Measurements from ENCODE around the gene LGALS4.
"Not testable (repeated sequence)": the region's sequence is repeated elsewhere in the genome, so short reads cannot be mapped to it uniquely, and the experiment has no call there.

The LGALS4 gene, protein sequence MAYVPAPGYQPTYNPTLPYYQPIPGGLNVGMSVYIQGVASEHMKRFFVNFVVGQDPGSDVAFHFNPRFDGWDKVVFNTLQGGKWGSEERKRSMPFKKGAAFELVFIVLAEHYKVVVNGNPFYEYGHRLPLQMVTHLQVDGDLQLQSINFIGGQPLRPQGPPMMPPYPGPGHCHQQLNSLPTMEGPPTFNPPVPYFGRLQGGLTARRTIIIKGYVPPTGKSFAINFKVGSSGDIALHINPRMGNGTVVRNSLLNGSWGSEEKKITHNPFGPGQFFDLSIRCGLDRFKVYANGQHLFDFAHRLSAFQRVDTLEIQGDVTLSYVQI

DNA sequence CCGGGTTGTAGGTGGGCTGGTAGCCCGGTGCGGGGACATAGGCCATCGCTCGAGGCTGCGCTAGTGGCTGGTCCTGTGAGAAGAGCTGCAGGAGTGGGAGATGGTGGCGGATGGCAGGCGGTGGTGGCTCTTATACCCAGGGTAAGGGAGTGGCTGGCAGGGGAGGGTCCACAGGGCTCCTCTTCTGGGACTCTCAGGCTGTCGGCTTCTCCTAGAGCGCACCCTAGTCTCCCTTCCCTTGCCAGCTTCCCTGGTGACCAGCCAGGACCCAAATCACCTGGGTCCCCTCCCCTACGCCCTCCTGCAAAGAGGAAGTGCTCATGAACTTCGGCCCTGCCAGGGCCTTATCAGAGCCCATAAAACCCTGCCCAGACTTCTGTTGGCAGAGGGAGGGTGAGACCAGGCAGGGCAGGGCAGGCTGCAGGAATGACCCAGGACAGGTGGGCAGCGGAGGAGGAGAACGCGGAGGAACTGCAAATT lies at the start of gene LGALS4:
Gene LGALS4, minus strand, starts transcription at position 105 of the 480 bp plus-strand sequence. Its CDS starts 59 bp downstream, at position 46.
- no peak for DNase-seq (ENCODE audit: low spot score)

DNA sequence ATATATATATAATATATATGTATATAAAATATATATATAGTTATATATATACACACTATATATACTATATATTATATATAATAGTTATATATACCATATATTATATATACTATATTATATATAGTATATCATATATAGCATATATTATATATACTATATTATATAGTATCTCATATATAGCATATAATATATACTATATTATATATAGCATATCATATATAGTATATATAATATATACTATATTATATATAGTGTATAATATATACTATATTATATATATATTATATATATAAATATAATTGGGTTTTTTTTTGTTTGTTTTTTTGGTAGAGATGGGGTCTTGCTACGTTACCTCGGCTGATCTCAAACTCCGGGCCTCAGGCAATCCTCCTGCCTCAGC lies 48.6 kb upstream of the LGALS4 start:
- no peak for DNase-seq (ENCODE audit: low spot score)

DNA sequence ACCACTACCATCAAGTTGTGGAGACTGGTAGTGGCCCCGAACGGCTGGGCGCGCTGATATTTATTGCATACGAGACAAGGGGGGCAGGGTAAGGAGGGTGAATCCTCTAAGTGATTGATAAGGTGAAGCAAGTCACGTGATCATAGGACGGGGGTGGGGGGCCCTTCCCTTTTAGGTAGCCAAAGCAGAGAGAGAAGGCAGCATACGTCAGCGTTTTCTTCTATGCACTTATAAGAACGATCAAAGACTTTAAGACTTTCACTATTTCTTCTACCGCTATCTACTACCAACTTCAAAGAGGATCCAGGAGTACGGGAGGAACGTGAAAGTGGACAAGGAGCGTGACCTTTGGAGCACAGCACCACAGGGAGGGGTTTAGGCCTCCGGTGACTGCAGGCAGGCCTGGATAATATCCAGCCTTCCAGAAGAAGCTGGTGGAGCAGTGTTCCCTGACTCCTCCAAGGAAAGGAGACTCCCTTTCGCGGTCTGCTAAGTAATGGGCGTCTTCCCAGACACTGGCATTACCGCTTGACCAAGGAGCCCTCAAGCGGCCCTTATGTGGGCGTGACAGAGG lies 47.0 kb upstream of the LGALS4 start:
- DNase-seq (ENCODE audit: low spot score) = peak; percentile 37

DNA sequence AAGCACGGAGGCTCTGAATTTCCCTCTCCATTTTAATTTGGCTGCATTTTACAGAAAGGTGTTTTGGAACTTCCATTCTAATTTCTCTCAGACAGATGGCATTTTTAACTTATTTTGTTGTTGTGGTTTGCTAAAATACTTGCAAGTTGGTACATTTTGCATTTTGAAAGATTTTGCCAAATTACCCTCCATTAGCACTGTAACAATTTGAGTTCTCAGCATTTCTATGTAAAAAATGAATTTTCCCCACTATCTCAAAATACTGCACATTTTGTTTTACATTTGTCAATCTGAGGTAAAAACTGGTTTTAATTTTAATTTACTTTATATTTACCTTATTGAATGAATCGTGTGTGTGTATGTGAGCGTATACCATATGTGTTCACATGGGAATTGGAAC lies 44.1 kb upstream of the LGALS4 start:
- DNase-seq (ENCODE audit: low spot score) = no peak

DNA sequence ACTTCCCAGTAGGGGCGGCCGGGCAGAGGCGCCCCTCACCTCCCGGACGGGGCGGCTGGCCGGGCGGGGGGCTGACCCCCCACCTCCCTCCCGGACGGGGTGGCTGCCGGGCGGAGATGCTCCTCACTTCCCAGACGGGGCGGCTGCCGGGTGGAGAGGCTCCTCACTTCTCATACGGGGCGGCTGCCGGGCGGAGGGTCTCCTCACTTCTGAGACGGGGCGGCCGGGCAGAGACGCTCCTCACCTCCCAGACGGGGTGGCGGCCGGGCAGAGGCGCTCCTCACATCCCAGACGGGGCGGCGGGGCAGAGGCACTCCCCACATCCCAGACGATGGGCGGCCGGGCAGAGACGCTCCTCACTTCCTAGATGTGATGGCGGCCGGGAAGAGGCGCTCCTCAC lies 43.0 kb upstream of the LGALS4 start:
- not testable (repeated sequence) for DNase-seq (ENCODE audit: low spot score)

DNA sequence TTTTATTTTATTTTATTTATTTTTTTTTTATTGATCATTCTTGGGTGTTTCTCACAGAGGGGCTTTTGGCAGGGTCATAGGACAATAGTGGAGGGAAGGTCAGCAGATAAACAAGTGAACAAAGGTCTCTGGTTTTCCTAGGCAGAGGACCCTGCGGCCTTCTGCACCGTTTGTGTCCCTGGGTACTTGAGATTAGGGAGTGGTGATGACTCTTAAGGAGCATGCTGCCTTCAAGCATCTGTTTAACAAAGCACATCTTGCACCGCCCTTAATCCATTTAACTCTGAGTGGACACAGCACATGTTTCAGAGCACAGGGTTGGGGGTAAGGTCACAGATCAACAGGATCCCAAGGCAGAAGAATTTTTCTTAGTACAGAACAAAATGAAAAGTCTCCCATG lies 42.2 kb upstream of the LGALS4 start:
- DNase-seq (ENCODE audit: low spot score) = not testable (repeated sequence)

DNA sequence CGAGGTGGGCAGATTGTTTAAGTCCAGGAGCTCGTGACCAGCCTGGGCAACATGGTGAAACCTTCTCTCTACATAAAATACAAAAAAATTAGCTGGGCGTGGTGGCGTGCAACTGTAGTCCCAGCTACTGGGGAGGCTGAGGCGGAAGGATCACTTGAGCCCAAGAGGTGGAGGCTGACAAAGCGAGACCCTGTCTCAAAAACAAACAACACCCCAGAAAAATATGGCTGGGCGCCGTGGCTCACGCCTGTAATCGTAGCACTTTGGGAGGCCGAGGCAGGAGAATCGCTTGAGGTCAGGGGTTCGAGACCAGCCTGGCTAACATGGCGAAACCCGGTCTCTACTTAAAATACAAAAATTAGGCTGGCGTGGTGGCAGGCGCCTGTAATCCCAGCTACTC lies 40.5 kb upstream of the LGALS4 start:
- DNase-seq (ENCODE audit: low spot score) = no peak

DNA sequence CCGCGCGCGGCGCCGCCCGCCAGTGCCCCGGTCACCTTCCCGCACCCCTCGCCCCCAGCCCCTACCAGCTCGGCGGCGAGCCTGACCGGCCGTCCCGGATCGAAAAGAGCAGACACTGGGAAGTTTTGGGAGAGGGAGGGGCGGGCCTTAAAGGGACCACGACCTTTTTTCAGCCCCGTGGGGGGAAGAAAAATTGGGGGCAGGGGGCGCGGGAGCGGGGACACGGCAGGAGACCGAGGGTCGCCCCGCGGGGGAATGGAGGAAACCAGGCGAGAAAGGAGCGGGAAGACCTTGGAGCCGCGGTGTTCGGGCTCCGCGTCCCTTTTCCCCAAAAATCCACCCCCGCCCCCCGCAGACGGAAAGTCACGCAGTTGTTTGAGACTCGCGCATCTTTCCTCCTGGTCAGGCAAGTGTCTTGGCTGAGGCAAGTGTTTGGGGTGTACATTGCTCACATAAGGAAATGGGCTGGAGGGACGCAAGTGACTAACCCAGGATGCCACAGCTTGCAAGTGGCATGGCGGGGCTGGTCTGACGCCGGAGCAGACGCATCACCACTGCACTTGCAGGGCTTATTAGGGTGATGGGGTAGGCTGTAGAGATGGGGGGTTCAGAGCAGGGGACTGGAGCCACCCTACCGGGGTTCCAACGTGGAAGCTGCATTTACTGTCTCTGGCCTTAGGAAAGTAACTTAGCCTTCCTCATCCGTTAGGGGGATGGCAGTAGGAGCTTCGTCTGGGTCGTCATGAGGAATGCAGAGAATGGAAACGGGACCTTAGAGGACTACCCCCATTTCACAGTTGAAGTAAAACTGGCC lies 39.7 kb upstream of the LGALS4 start:
- DNase-seq (ENCODE audit: low spot score) = peak; percentile 87

DNA sequence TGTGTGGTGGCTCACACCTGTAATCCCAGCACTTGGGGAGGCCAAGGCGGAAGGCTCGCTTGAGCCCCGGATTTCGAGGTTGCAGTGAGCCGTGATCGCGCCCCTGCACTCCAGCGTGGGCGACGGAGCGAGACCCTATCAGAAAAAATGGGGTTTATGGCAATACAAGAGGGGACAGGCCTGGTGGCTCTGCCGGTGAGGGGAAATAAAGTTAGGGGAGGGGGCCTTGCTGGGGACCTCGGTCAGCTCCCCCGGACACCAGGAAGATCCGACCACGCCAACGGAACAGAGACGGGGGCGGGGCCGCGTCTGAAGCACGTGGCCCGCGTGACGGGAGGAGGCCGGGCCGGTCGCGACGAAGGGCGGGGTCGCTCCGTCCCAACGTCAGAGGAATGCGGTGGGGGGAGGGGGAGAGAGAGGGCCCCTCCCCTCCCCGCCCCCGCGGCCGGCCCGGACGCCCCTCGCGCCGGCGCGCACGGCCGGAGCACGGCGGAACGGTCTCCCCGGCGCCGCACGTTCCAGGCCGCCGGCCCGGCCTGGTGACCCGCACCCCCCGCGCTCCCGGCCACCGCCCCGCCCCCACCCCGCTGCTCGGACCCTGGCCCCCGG lies 39.0 kb upstream of the LGALS4 start:
- DNase-seq (ENCODE audit: low spot score) = peak; percentile 91

DNA sequence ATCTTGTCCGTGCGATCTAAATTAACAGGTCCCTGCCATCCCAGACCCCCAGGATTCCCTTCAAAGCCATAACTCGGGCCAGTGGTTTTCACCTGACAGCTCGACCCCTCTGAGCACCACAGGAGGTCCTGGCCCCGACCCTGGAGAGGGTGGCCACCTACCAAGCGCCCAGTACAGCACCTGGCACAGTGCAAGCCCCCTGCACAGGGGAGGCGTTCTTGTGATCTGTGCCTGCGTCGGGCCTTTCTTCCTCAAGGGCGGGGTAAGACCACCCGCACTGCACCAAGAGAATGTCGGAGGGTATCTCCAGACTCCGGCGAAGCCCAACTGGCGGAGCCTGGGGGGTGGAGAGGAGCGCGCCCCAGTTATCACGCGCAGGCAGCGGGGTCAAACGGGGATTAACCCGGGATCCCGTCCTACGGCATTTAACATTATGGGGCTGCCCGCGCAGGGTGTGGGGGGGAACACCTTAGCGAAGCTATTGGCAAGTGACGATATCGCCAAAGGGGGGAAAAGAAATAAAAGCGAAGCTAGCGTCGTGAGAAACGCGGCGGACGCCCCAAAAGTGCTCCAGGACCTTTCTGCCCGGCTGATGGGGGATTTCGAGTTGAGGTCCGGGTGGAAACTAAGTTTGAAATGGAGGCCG lies 38.4 kb upstream of the LGALS4 start:
- no peak for DNase-seq (ENCODE audit: low spot score)

DNA sequence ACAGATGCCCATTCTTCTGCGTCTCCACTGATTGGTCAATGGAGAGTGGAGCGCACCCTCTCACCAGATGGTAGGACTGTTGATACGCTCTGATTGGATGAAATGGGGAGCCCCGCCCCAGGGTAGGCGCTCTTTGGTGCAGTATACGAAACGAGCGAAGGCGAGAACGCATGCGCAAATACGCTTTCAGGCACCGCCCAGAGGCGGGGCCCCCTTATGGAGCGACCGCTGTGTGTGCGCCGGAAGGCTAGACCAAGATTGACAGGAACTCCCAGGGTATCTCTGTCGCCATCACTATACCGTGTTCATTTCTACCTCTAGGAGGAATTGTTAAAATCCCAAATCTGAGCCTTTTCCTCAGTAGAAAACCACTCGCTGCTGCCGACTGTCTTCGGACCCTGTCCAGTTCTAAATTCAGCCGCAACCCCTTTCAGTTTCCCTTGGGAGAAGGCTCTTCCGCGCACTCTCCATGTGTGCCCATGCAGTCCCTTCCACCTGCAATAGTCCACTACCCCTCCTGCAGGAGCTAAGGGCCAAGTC lies 37.8 kb upstream of the LGALS4 start:
- peak; percentile 100 for DNase-seq (ENCODE audit: low spot score)

DNA sequence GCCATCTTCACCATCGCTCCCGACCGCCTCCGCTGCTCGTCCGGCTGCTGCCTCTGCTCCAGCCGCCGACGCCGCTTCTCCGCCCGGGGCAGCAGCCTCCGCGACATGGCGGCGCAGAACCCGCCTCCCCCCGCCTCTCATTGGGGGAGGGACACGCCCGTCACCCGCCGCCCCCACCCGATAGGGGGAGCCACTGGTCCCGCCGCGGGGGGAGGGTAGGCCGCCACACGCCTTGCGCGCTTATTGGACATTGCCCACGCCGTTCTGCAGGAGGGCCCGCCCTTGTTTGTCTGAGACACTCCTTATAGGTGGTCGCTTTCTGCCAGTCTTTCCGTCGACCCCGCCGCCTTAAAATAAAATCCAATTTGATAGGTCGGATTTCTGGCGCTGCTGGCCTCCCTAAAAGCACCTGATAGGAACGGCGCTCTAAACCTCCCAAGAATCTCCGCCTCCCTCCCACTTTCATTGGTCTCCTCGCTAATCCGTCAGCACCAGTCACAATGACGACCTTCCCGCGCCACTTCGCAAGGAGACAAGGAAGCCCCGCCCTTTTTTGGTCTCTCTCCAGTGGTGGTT lies 37.2 kb upstream of the LGALS4 start, which contains the start of gene HNRNPL:
Gene HNRNPL, minus strand, starts transcription at position 127 of the 576 bp plus-strand sequence. Its CDS starts 20 bp downstream, at position 107.
- no peak for DNase-seq (ENCODE audit: low spot score)

DNA sequence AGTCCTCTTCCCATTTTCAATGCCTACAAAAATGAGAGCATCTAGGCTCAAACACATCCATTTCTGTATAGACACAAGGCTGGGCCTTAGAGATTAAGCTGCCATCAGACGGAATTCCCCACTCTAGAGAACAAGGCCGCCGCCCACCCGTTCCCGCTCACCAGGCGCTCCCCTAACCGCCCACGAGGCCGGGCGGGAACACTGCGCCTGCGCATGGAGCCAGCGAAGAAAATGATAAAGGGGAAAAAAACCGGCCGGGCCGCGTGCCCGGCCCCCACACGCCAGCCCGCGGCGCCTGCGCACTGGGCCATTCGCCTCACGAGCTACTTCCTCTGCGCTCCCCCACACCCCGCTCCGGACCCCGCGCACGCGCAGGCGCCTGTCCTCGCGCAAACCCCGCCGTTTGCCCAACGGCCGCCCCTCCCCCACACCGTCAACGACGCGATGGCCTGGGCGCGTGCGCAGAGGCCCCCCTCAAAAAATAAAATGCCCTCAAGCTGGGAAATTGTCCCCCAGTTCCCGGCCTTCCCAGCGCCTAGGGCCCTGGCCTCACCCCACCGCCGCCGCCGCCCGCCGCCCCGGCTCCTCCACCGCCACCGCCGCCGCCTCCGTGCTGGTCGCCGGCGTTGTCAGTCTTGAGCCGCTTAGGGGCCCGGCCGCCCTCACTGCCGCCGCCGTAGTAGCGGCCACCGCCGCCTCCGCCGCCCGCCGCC lies 36.6 kb upstream of the LGALS4 start:
- DNase-seq (ENCODE audit: low spot score) = peak; percentile 97

DNA sequence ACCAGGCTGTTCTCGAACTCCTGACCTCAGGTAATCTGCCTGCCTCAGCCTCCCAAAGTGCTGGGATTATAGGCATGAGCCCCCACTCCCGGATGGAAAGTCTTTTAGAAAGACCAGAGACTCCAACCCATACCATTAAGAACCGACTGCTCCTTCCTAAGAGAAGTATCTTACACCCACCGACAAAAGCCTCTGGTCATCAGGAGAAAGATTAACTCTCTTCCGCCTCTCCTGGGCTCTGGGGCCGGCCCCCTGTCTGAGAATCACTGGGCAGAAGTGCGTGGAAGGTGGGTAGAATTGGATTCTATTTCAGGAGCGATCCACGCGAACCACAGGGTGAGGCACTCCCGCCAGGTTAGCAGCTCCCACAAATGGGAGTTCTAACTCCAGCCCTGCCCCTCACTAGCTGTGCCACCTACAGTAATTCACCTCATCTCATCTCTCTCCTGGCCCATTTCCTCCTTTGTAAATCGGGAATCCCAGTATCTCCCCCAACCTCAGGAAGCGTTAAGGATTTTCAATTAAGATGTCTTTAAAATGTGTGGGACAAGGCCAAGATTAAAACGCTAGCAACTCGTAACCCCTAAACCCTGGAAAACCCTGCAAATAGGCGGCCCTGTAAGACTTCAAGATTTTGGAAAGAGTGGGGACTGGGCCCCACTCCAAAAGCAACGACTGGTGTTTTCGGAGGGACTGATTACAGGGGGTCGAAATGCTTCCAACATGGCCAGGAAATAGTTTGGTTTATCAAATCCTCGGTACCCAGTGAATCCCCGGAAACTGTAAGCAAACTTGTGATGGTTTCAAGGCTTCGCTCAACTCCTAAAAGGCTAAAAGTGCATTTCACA lies 35.8 kb upstream of the LGALS4 start:
- DNase-seq (ENCODE audit: low spot score) = peak; percentile 51

DNA sequence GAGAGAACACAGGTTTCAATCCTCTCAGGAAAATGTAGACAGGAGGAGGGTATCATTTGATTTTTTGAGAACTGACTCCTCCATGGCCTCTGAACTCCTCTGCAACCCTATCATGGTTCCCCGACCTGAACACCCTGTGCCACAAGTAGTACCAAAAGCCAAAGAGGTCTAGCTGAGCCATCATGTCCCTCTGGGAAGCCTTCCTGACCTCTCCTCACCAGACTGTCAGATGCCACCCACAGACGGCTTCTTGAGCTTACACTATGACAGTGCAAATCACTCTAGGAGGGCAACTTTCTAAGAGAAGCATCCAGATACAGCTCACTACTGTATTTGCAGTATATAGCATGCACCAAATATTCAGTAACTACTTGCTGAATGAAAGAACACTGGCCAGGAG lies 33.4 kb upstream of the LGALS4 start:
- no peak for DNase-seq (ENCODE audit: low spot score)

DNA sequence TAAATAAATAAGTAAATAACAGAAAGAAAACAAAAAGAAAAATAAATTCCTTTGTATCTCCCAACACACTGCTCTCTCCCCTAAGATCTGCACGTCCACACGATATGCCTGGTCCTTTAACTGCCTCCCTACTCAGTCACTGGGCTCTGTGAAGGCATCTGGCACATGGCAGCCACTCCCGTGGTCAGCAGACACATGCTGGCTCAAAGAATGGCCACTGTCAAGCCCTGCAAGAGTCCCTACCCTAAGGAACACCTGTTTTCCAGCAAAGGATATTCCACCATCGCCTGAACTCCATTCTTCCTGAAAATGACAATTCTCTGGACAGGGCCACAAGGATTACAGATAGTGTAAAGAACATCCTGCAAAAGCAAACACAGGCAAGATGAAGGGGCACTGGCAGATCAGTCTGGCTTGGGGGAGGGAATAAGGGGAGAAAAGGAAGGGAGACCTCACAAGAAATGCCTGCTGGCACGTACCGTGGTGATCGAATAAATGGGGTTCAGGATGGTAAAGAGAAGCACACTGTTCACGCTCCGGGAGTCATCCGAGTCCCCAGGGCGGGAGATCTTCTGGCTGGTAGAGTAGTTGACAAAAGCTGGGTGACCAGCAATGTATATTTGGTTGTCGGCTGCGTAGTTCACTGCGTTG lies 32.8 kb upstream of the LGALS4 start:
- no peak for DNase-seq (ENCODE audit: low spot score)

DNA sequence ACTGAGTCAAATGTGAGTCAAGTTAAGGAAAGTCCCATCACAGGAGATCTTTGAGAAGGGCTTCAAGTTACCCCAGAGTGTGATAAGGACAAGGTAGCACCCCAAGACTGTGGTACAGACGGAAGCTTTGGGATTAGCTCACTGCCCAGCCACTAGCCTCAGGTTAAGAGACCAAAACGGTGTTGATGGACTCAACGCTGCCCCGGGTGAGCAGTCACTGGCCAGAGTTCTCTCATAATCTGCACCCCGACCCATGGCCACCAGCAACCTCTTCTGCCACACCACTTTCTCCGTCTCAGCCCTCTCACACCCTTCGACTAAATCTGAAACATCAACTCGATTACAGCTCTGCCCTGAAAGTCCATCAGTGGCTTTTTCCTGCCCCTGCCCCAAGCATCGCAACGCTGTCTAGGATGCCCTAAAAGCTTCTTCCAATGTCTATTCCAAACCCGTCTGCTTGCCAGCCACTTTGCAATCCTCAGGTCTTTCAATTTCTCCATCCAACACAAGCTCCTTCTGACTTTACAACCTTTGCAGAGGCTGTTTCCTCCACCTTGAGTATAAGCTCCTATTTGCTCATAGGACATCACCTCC lies 31.4 kb upstream of the LGALS4 start:
- no peak for DNase-seq (ENCODE audit: low spot score)

DNA sequence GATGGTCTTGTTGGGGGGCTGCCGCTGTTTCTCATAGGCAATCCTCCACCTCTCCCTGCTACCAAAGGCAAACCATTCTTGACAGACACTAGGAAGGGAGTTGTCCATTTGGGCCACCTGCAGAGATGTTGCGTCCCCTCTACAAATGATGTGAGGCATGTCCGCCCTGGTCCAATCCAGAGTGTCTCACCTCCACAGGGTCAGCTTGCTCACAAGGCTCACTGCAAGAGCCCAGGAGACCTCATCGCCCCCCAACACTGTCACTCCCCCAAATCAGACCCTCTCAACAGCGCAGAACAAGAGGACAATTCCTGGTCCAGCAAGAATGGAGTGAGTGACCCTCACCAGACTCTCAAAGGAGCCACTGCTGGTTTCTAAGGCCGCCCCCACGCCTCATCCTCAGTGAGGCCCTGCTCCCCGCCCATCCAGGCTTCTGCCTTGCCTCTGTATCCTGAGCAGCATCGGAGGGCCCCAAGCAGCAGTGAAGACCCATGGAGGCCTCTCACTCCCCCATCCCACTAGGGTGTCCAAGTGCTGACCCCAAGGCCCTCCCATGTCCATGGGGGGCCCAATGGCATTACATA lies 30.5 kb upstream of the LGALS4 start:
- DNase-seq (ENCODE audit: low spot score) = no peak
